ENCODE results near the gene WWTR1.

The WWTR1 gene

DNA sequence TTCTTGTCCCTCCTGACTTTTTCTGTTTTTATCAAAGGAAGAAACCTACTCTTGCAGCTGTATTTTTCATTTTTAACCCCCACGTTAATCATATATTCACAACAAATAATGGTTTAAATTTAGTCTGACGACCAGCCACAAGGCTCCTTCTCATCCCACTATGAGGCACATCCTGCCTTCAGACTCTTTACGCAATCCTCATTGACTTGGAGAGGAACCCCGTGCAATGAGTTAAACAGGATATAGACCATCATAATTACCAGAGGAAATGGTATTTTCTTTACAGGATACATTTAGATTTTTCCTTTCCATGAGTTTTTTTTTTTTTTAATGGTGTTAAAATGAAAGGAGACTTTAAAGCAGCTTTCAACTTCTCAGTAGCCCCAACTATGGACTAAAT lies 68.5 kb downstream of the WWTR1 start:
- no peak for DNase-seq

DNA sequence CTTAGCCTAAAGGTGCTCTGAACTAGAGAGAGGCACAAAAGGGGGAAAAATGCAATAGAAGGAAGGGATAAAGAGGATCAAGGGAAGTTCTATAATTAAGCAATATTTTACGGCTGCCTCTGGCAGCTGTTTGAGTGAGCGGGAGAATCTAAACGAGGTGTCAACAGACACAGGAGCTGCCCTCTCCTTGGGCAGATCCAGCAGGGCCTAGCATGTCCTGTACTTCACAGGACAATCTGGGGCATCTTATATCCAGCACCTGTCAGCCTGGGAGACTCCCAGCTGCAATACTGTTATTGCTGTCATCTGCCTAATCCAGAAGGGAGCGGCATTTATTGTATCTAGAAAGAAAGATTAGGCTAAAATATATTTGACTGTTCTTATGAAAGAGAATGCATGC lies 68.9 kb downstream of the WWTR1 start:
- no peak for DNase-seq

DNA sequence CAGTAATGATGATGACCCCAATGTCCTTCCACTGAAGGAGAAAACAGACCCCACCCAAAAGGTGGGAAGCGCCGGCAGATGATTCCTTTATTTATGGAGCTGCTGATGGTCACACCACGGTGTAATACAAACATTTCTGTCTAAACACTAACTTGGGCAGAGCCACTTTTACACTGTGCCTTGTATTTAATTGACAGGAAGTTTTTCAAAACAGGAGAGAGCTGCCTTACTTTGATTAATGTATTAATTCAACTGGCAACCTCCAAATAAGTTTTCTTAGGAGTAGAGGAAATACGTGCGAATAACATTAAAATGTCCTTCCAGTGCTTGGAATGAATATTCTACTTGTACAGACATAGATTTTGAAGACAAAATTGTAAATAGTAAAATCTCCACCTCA lies 70.4 kb downstream of the WWTR1 start:
- DNase-seq, result no peak

DNA sequence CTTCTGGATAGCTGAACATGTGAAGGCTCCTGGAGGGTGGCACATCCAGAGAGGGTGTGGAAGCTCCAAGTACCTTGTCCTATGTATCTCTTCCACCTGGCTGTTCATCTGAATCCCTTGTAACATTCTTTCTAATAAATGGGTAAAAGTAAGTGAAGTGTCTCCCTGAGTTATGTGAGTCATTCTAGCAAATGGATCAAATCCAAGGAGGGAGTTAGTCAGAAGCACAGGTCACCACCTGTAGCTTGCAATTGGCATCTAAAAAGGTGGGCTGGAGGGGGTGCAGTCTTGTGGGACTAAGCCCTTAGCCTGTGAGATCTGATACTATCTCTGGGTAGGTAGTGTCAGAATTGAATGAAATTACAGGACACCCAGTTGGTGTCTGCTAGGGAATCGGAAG lies 71.0 kb downstream of the WWTR1 start:
- DNase-seq, result no peak

DNA sequence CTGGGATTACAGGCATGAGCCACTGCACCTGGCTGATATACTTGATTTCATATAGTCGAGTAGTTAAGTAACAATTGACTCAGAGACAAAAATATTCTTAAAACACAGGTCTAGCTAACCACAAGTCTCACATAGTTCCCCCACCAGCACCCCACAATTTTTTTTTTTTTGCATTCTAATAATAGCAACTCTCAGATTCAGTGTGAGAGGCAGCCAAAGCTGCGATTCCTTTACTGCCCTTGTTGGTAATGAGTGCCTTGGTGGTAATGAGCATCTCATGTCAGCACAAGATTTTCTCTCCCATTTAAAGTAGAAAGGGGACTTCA lies 72.5 kb downstream of the WWTR1 start:
- no peak for DNase-seq

DNA sequence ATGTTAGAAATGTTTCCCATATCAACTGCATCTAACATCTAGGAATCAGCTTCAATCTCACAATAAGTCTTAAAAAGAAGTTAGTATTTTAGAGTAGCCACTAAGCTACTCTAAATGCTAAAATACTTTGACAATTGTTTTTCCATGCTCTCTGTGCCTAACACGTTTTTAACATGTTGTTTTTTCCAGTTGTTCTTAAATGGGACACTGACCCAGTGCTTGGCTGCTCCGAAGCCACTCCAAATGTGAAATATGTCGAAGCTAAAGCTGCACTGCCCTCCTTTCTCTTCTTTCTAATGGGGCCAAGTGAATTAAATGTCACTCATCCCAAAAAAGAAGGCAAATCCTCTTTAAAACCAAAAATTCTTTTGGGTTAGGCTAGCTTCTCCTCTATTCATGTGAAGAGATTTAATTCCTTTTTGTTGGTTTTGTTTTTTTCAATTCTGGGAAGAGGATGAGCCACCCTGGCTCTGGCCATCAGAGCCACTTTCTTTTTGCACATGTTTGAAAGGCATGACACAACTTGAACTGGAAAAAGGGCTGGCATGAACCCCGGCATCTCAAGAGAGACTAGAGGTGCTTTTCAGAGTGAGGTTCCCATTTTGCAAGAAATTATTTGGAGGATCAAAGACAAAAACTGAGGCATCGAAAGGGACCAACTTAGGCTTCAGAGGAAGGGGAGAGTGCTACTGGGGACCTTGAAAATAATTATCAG lies 73.7 kb downstream of the WWTR1 start:
- DNase-seq, result no peak

DNA sequence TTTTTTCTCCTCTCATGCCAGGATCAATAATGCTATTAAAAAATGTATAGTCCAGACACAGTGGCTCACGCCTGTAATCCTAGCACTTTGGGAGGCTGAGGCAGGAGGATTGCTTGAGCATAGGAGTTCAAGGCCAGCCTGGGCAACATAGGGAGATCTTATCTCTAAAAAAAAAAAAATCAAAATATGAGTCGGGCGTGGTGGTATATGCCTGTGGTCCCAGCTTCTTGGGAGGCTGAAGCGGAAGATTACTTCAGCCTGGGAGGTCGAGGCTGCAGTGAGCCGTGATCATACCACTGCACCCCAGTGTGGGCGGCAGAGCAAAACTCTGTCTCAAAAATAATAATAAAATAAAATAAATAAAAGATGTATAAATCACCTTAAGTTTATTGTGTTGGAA lies 75.4 kb downstream of the WWTR1 start:
- DNase-seq, result no peak

DNA sequence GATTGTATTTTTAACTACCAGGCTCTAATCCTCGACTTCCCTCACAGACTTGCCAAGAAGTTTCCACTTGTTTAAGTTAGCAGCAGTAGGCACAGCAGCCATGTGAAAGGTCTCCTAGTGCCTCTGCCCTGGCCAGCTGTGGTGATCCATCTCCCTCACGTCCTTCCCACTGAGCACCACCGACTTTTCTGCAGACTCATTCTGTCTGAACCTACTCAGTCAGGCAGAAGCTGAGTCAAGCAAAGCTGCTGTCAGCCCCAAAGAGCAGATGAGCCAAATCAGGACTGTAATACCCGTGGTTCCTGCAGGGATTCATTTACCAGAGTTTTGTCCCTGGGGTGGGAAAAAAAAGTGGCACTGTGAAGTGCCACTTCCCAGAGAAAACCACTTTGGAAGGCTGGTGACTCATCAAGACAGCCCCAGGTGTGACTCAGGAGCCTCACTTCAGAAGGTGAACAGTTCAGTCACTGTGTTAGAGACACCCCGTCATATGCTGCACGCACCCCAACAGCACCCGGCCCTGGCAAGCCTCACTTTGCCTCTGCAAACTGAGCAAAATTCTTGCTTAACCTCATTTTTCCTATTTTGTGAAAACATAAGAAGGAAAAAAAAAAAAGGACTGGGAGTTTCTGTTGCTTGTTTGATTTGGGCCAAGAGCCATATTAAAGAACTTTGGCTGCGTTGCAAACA lies 76.0 kb downstream of the WWTR1 start:
- DNase-seq, result no peak

DNA sequence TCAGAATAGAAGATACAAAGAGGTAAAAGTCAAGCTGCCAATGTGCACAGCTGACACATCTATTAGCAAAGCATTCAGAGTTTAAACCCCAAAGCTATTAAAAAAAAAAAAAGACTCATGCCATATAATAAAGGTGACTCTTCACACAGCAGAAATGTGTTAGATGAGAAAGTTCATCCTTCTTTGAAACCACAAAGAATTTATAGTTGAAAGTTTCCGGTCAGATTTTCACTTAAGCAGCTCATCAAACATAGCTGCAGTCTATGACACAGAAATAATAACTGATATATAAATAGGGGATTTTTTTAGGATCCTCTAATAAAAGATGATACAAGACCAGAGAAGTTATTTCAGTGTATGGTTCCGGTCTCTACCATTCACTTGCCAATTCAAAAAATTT lies 76.6 kb downstream of the WWTR1 start:
- no peak for DNase-seq

DNA sequence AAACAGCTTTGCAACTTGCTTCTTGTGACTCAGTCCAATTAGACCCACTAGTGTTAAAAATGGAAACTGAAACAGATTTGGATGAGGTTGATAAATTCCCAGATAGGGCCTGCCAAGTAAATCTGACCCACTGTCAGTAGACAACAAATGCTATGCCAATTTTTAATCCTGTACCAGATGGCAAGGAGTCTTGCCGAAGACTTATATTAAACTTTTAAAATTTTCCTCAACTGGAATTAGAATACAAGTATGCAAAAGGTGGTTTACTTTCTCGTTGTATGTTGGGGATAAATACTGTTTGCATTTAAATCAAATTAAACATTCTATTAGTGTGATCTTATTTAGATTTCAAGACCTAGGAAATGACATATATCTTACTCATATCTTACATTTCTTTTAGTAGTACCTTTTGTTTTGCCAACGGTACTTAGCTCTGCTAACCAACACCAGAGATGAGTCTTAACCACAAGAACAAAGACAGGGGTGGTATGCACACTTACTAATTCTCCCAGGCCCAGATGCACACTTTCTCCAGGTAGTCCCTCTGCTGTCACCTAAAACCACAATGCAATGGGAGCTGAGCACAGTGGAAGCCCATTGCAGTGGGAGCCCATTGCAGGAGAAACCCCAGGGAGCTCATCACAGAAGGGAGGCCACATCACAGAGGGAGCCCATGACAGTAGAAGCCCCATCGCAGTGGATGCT lies 77.8 kb downstream of the WWTR1 start:
- no peak for DNase-seq

DNA sequence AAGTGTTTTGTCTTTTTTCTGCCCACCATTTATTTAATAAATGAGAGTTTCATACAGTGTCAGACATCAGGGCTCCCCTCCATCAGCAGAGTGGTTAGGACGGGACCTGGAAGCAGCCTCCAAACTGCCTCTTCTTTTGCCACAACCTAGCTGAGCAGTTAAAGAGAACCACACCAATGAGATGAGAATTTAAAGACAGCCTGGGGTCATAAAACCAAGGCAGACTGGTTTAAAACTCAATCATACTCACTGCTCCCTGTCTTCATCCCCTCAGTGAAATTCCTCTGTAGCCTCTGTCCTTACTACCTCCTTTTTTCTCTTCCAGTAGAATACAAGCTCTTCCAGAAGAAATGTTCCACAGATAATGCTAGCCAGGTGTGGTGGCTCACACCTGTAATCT lies 78.7 kb downstream of the WWTR1 start:
- no peak for DNase-seq

DNA sequence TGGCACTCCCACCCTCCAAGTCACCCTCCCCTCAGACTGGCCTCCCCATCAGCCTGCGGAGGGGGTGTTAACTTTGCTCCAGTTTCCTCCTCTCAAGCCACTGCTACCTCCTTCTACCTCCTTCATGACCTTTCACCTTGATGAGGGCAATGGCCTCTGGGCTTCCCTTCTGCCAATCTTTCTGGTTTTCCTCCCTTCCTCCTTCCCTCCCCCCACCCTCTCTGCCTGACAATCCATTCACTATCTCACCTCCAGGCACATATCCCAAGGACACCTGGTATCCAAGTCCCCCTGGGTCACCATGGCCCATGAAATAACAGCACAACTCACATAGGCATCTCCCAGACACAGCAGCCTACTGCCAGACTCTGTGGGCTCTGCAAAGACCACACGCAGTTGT lies 80.0 kb downstream of the WWTR1 start:
- DNase-seq, result no peak

DNA sequence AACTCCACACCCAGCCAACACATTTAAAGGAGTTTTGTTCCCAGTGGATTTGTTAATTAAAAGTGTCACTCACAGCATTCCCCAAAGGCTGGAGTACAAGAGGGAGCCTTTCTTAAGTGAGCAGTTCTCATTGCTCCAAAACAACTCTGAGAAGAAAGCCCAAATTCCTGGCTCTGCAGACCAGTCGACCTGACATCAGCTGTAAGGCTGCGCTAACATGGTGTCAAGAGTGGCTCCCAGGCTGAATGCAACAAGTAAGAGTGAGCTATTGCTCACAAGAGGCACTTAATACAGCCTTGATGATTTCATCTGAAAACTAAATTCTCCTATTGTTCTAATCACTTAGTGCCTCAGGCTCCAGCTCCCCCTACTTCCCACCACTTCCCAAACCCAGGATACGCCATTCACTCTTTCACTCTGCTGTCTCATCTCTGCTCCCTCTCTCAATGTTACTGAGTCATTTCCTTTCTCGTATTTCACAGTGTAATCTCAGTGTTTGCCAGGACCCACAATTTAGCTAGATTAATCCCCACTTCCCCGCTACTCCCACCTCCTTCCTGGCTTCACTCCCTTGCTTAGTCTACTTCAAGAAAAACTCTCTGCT lies 81.8 kb downstream of the WWTR1 start:
- DNase-seq, result no peak

DNA sequence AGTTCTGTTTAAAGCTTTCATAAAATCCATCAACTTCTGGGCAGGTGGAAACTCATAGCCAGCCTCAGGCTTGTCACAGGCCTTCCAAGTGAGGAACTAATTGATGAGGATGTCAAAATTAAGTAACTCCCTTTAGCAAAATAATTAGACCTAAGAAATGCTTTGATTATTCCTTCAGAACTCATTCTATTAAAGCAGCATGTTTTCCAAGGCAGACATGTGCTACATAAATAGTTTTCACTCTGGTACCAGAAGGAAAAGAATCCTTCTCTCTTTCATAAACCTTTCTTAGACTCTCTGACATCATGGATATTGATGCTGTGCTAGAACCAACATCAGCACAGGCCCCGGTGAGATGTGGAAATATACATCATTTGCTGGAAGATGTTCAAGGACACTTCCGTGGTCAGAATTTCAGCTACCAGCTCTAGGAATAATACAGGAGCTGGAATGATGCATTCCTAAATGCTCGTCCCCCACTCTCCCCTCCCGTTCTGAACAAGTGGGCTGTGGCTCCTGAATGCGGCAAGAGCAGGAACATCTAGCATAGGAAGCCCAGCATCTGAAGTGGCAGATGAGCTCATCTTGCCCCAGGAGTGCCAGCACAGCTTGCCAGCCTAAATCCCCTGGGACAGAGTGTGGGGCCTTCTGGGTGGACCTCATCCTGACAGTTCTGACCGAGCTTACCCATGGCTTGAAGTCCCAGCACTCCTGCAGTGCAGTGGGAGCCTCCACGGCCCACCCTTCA lies 82.4 kb downstream of the WWTR1 start:
- DNase-seq, result peak; percentile 9

DNA sequence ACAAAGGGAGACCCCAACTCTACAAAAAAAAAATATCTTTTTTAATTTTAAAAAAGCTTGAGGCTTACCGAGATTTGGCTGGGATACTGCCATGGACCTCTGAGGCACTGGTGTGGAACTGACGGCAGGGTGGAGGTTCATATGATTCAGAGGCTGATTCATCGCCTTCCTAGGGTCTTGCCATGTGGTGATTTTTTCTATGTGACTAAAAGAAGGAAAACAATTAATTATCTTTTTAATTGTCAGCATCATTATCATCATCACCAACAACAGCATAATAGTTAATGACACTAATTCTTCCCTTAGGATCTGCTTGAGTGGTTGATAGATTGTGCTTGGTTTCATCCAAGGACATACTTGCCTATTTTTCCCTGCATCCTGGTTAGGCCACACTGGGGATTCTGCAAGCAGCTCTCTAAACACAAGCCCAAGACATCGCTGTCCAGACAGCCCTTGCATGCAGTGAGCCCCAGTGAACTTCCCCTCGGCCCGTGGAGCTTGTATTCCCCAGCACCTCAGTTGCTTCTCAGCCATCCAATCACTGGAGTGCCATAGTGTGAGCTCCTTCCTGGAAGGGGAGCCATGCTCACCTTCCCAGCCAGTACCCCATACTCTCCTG lies 84.9 kb downstream of the WWTR1 start:
- no peak for DNase-seq

DNA sequence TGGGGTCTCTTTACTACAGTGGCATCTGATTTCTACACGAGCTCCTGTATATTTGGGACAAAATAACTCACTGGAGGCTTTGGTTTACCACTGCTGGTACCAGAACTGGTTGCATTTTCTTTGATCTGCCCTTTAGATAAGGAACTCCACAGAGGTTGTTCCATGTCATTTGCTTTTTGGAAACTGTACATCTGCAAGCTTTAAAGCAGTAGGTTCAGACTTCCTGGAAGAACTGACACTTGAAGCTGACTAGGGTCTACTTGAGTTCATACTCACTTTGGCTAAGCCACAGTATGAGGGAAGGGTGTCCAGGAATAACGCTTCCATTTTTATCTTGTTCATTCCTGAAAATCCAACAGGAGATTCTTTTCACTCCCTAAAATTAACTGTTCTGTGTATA lies 86.4 kb downstream of the WWTR1 start:
- DNase-seq, result no peak

DNA sequence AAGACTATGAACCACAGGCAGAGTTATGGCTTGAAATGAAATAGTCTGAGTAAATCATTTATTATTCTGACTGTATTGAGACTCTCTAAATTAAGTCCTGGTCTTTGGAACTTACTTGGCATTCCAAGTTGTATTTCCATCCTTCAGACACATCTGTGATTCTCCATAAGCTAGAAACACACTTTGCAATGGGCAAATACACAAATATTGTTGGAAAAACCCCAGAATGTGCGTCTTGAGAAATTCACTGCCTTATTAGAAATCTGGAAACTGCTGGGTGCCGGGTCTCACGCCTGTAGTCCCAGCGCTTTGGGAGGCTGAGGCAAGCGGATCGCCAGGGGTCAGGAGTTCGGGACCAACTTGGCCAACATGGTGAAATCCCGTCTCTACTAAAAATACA lies 87.8 kb downstream of the WWTR1 start:
- DNase-seq, result no peak

DNA sequence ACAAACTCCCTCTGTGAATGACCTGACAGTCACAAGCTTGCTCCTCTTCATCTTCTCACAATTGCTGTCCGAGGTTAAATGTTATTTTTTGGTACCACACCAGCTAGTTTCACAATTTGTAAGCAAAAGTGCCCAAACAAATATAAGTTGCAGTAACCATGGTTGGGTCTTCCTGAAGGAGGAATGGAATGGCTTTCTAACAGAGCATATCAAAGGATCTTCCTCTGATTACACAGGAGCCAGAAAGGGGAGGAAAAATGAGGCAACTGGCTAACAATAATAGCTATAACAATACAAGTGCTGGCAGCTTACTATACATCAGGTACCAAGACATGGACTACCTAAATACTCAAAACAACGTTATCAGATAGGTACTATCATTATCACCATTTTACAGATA lies 90.4 kb downstream of the WWTR1 start:
- no peak for DNase-seq

DNA sequence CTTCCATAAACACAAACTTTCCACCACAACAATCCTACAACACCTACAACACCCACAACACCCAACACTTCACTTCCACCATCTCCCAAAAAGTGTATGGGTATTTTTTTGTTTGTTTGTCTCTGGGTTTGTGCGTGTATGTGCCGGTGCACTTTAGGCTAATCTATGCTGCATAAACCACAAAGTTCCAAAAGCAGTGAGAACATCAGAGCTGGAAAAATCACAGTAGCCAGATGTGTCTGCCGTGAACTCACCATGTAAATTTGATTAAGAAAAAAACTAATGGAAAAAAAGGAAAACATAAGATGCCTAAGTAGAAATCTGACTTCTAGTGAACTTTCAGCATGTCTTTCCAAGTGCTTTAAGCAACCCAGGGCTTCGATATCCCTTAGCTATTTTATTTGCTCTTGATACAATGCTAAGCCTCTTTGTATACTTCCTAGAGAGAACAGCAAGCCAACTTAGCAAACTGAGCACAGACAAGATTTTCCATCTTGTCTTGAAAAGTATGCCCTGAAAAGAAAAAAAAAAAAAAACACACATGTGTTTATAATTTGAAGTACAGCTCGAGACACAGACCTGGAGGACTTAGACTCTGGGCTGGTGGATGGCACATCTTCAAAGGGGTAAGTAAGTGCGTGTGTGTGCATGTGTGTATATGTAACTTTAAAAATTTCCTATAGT lies 91.4 kb downstream of the WWTR1 start:
- DNase-seq, result no peak

DNA sequence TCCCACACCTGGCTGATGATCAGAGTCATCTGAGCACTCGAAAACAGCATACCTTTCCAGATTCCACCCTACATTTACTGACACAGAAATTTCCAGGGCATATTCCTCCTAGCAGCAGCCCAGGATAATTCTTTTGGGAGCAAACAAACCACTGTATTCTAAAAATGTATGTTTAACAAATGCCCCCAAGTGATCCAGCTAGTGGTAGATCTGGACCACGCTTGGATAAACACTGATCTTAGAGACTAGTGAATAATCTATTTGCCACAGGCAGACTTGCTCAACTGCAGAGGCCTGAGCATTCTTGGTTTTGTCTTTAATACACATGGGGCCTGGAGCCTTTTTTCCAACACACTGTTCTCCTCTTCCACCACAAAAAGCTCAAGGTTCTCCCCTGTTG lies 93.7 kb downstream of the WWTR1 start:
- no peak for DNase-seq

DNA sequence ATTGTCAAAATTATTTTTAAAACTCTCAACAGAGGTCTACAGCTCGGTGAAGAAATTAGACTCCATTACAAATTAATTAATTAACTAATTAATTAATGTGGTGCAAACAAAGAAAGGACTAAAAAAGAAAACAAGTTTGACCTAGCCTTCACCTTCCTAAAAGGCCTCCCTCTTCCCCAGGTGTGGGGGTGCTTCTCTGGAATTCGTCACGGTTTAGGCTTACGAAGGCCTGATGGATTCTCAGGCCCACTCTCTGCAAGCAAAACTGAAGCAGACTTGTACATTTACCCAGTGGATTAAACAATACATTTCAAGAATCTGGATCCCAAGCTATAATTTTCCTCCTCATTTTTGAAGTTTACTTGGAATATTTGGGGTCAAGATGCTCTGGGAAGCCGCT lies 94.7 kb downstream of the WWTR1 start:
- DNase-seq, result no peak

DNA sequence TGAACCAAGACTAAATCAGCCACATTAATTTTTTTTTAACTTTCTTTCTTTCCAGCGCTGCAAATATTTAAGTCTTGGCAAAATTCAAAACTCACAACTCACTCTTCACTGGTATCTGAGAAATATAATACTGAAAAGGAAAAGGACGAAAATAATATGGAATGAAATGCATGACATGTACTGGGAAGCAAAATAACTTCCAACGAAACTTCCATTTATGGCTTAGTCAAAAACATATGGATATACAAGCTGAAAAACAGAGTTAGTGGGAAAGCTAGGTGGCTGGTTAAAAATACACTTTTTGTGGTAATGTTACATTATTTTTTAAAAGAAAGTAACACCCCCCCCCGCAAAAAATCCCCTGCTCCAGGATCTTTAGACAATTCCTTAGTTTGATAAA lies 97.2 kb downstream of the WWTR1 start:
- DNase-seq, result no peak

All from NCI-H1092 (cell line).